HT-29 (cell line): ENCODE results near the gene CCDC86. TPM values are rescaled to one million over a fixed set of nuclear protein-coding genes. Genes with fewer than 3 reads are reported as not detected.
"Not testable (repeated sequence)": the region's sequence is repeated elsewhere in the genome, so short reads cannot be mapped to it uniquely, and the experiment has no call there.

Experiments
- DNase-seq: peaks from one replicate; pipeline ENCODE4 v3.0.0-alpha.2; 2015; ENCODE audit warnings: low spot score
- total RNA-seq: library from RNA; depleted of rRNA; stranded (reverse); fragments of >200 nt; shearing (Covaris generic); gene quantifications from 2 replicates; pipeline ENCODE4 v1.2.3, GENCODE V29; 2014; rRNA removed

Gene CCDC86
- total RNA-seq, result 56.4 and 60.6 TPM in 2 replicates

GRCh38 chr11:60841797-60842667, at the start of gene CCDC86:
TSS of gene CCDC86 (plus strand) at chr11:60842113. CDS start at chr11:60842125, 12 bp downstream.
- DNase-seq, result peak; percentile 97

- DNase-seq, result no peak
Observed at GRCh38 chr11:60792521-60792920, 49.4 kb upstream of the CCDC86 start.

GRCh38 chr11:60795291-60795690, 46.6 kb upstream of the CCDC86 start:
- DNase-seq, result no peak

- no peak for DNase-seq
Observed at GRCh38 chr11:60797846-60798630, 43.9 kb upstream of the CCDC86 start.

- DNase-seq, result no peak
Observed at GRCh38 chr11:60798631-60799030, 43.3 kb upstream of the CCDC86 start.

GRCh38 chr11:60801194-60801593, 40.7 kb upstream of the CCDC86 start:
- no peak for DNase-seq

GRCh38 chr11:60803273-60803936, 38.5 kb upstream of the CCDC86 start:
- DNase-seq, result no peak

GRCh38 chr11:60809249-60809648, 32.7 kb upstream of the CCDC86 start:
- DNase-seq, result no peak

GRCh38 chr11:60809691-60810090, 32.2 kb upstream of the CCDC86 start:
- DNase-seq, result no peak

- no peak for DNase-seq
Observed at GRCh38 chr11:60810151-60810550, 31.8 kb upstream of the CCDC86 start.

- no peak for DNase-seq
Observed at GRCh38 chr11:60810569-60810968, 31.3 kb upstream of the CCDC86 start.

GRCh38 chr11:60813324-60813723, 28.6 kb upstream of the CCDC86 start:
- DNase-seq, result no peak

- no peak for DNase-seq
Observed at GRCh38 chr11:60814112-60814511, 27.8 kb upstream of the CCDC86 start.

GRCh38 chr11:60816590-60817157, 25.2 kb upstream of the CCDC86 start:
- no peak for DNase-seq

- no peak for DNase-seq
Observed at GRCh38 chr11:60818057-60818456, 23.9 kb upstream of the CCDC86 start.

GRCh38 chr11:60821827-60822599, 19.9 kb upstream of the CCDC86 start:
- DNase-seq, result no peak

GRCh38 chr11:60823745-60824306, 18.1 kb upstream of the CCDC86 start:
- DNase-seq, result not testable (repeated sequence)

GRCh38 chr11:60825118-60825517, 16.8 kb upstream of the CCDC86 start:
- no peak for DNase-seq

GRCh38 chr11:60825790-60826189, 16.1 kb upstream of the CCDC86 start:
- DNase-seq, result no peak

- no peak for DNase-seq
Observed at GRCh38 chr11:60830478-60831142, 11.3 kb upstream of the CCDC86 start.
